GM12874 (cell line): ENCODE results near the gene SOX10.

Experiments
- TF ChIP-seq, protein P1 (sequence below): IDR thresholded peaks from 2 replicates; pipeline ENCODE4 v1.5.1; 2011; ENCODE audit warnings: low read depth, mild to moderate bottlenecking, control low read depth, low read length, moderate library complexity; ENCODE audit not compliant: insufficient read depth

Gene SOX10

DNA sequence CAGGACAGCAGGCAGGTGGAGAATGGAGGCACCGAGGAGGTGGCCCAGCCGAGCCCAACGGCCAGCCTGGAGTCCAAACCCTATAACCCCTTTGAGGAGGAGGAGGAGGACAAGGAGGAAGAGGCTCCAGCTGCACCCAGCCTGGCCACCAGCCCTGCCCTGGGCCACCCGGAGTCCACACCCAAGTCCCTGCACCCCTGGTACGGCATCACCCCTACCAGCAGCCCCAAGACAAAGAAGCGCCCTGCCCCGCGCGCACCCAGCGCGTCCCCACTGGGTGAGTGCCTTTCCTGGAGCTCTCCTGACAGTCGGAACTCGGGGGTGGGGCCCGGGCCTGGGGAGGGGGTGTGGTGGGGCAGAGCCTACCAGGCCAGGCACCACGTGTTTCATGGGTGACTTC is 58.6 kb downstream of the SOX10 start:
- TF ChIP-seq, protein P1, sequence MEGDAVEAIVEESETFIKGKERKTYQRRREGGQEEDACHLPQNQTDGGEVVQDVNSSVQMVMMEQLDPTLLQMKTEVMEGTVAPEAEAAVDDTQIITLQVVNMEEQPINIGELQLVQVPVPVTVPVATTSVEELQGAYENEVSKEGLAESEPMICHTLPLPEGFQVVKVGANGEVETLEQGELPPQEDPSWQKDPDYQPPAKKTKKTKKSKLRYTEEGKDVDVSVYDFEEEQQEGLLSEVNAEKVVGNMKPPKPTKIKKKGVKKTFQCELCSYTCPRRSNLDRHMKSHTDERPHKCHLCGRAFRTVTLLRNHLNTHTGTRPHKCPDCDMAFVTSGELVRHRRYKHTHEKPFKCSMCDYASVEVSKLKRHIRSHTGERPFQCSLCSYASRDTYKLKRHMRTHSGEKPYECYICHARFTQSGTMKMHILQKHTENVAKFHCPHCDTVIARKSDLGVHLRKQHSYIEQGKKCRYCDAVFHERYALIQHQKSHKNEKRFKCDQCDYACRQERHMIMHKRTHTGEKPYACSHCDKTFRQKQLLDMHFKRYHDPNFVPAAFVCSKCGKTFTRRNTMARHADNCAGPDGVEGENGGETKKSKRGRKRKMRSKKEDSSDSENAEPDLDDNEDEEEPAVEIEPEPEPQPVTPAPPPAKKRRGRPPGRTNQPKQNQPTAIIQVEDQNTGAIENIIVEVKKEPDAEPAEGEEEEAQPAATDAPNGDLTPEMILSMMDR, result no peak

DNA sequence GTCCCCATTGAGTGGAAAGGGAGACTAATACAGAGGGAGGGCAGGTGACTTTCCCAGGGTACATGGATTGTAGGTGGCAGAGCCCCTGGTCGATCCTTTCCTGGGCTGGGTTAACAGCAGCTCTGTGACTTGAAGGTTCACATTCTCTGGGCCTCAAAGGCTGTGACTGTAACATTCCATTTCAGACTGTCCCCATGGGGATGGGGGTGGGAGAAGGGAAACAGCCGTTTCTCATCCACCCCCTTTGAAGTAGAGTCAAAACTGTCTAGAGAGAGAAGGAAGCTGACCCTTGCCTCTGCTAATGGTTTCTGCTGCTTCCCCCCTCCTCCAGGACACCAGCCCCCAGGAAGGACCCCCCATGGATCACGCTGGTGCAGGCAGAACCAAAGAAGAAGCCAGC is 59.0 kb downstream of the SOX10 start:
- TF ChIP-seq, protein P1, result no peak

DNA sequence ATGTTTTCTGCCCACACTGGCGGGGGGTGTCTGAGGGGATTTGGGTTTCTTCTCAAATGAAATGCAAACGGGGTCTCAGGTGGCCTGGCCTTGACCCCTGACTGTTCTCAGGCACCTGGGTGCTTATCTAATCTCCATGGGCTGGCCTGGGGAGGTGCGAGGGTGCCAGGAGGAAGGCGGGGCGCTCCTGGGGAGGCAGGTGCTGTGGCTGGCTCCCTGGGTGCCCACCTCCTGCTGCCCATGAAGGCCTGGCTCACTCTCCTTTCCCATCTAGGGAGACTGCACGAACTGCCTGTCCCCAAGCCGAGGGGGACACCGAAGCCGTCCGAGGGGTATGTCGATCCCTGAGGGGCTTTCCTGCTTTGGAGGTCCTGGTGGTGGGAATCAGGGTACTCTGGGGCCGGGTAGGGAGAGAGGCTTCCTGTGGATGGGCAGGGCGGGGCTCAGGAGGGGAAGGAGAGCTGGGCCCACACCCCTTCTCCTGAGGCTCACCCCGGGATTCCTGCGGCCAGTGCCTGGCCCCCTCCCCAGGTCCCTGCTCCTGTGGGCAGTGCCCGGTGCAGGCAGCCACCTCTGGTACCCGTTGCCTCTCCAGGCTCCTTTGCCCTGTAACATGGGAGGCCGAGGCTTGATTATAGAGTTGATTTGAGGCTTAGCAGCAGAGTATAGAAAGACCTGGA is 59.8 kb downstream of the SOX10 start:
- TF ChIP-seq, protein P1, result no peak

DNA sequence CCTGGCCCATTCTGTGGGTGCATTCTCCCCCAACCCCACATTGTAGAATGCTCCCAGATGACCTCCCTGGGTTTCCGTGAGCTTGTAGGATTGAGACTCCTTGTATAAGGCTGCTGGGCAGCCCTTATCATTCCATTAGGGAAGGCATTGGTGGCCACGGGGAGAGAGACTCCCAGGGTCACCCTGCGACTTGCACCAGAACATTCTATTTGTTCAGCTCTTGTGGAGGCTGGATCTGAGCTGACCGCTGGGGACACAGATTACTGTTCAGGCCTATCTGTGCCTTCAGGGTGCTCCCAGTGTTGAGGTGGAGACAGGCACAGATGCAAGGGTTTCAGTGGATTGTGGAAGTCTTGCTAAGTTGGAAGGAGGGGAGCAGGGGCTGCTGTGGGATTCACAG is 60.4 kb downstream of the SOX10 start:
- TF ChIP-seq, protein P1, result no peak
